Activated CD8-positive, alpha-beta memory T cell treated with anti-CD3 and anti-CD28 coated beads, Interleukin-2, amount 50 U/mL, for 24 hours (primary cell): Measurements from ENCODE around the gene IGLON5.
A peak's percentile ranks its signal among the peaks of the same experiment; 100 is the strongest.

Source experiments
- DNase-seq: peaks from one replicate; pipeline ENCODE4 v3.0.0-alpha.2; 2020; ENCODE audit errors: extremely low read depth

The IGLON5 gene

DNA sequence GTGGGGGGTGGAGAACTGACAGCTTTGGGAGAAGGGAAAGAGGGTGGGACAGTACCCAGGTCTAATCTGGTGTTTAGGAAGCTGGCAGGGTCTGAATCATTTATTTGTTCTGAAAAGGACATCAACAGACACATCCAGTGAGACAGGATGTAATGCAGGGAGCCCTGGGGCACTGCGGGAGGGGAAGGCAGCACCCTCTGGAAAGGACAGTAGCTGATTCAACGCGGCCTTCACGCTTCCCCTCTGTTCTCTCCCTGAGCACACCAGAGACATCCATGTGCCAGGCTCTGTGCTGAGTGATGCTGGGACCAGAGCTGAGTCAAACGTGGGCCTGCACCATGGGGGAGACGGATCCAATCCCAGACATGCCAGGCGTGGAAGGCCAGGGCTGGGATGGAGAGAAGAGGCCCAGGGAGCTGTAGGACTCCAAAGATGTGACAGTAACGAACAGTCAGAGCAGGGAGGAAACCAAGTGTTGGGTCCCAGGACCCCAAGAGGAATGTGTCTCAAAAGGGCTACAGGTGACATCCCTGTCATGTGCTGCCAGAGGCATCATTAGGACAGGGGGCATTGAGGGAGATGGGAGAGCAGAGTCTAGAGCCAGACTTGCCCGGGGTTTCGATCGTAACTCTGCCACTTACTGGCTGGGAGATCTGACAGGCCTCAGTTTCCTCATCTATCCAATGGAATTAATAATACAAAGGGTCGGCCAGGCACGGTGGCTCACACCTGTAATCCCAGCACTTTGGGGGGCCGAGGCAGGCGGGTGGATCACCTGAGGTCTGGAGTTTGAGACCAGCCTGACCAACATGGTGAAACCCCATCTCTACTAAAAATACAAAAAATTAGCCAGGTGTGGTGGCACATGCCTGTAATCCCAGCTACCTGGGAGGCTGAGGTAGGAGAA lies 53.0 kb downstream of the IGLON5 start:
- DNase-seq, result no peak

DNA sequence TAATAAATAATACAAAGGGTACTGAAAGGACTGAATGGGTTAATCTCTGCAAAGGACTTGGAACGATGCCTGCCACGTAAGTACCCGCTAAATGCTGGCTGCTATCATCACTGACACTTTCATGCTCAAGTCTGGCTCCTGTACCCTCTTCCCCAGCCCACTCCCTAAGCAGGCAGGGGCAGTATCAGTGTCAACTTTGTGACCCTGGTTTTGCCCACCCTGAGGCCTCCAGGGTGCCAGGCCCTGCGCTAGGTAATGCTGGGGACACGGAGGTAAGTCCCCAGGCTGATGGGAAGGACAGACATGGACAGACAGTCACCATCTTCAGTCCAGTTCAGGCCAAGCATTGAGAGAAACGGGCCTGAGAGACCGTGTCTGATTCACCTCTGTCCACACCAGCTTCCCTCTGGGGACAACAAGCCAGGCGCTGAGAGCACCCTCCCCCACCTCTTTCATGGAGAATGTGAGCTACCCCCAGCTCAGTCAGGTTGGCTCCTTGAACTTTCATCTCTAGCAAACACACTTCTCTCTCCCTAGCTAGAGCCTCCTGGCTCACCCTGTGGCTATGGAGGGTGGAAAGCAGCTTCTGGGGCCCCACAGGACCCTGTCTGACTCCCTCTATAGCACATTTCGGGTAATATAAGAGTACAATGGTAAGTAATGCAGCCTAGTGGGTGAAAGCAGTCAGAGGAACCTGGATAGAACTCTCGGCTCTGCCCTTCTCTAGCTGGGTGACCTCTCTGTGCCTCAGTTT lies 53.9 kb downstream of the IGLON5 start:
- DNase-seq, result no peak

GRCh38 chr19:51365965-51366388 lies 54.5 kb downstream of the IGLON5 start, which contains the start of gene ETFB:
Gene ETFB (minus strand): TSS chr19:51366388. CDS start chr19:51366326, 62 bp downstream.
- DNase-seq, result no peak

GRCh38 chr19:51366389-51367254 lies 55.2 kb downstream of the IGLON5 start:
- DNase-seq, result peak; percentile 90

- no peak for DNase-seq
These were observed 55.8 kb downstream of the IGLON5 start for GRCh38 chr19:51367255-51367564.

GRCh38 chr19:51367565-51368365 lies 56.3 kb downstream of the IGLON5 start:
- DNase-seq, result peak; percentile 98

GRCh38 chr19:51368366-51369282 lies 57.2 kb downstream of the IGLON5 start, which contains the start of gene CLDND2:
Gene CLDND2 (minus strand): TSS chr19:51369003. CDS start chr19:51368577, 426 bp downstream.
- no peak for DNase-seq

DNA sequence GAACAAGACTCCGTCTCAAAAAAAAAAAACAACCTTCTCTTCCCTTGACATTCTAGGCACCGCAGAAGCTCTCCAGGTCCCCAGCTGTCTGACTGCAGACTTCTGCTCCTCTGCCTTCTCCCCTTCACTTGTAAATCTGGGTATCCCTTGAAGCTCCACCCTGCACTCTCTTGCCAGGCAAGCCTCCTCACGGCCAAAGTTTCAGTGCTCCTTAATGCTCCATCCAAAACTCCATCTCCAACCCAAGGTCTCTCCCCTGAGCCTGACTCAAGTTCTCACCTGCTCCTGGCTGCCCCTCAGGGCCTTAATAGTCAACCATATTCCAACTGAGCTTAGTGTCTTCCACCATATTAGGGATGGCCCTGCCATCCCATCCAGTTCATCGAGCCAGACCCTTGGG lies 58.8 kb downstream of the IGLON5 start:
- no peak for DNase-seq

GRCh38 chr19:51371186-51371690 lies 59.8 kb downstream of the IGLON5 start:
- no peak for DNase-seq

DNA sequence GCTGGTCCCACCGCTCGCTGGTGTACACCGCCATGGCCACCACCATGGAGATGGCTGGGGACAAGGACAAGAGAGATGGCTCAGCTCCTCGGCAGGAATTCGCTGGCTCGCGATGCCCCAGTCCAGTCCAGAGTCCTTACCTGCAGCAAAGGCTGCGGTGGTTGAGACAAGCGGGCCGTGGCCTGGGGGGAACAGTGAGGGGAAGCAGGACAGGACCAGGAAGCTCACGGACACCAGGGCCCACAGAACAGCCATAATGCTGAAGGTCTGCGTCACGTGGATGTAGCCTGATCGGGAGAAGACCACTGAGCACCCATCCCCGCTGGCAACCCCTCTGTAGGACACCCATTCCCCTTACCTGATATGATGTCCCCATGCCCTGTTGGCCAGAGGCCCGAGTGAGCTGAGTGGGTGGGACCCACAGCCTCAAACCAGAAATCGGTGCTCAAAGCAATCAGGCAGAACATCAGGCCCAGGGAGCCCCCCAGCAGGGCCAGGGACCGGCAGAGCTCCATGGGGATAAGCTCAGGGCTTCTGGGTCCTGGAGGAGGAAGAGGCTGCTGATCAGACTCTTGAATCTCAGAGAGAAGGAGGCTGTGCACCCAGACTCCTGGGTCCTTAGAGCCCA lies 60.7 kb downstream of the IGLON5 start:
- DNase-seq, result no peak

DNA sequence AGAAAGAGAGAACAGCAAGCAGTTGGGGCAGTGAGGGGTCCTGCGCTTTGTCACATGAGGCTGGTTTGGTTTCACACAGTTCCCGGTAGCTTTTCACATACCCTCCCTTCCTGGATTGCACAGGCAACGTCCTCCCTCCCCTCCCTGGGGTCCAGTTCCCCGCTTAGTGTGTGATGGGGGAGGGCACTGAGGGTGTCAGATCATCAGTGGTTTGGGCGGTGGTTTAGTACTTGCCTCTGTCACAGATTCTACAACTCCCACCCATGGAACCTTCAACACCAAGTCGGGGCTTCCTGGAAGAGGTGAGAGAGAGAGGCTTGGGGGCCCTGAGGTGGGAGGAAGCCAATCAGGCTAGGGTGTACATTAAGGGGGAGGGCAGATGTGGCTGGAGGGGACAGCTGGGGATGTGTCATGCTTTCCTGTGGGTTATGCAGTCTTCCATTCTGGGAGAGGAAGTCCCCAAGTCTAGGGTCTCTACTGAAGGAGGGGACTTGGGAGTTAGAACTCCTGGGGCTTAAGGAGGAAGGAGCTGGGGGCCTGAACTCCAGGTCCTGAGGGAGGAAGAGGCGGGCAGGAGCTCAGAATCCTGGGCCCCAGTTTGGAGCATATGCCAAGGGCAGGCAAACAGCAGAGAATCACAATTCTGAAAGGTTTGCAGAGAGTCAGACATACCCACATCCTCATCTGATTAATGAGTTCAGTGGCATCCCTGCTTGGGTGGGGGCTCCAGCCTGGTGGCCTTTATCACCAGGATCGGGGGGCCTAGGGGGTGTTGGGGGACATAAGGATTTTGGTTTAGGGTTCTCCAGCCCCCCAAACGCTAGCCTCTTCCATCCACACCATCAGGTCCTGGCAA lies 61.4 kb downstream of the IGLON5 start, which contains the start of gene NKG7:
Gene NKG7 (minus strand): TSS at position 6 of the 856 bp plus-strand sequence. CDS start 119 bp downstream, outside the sequence.
- DNase-seq, result peak; percentile 80

DNA sequence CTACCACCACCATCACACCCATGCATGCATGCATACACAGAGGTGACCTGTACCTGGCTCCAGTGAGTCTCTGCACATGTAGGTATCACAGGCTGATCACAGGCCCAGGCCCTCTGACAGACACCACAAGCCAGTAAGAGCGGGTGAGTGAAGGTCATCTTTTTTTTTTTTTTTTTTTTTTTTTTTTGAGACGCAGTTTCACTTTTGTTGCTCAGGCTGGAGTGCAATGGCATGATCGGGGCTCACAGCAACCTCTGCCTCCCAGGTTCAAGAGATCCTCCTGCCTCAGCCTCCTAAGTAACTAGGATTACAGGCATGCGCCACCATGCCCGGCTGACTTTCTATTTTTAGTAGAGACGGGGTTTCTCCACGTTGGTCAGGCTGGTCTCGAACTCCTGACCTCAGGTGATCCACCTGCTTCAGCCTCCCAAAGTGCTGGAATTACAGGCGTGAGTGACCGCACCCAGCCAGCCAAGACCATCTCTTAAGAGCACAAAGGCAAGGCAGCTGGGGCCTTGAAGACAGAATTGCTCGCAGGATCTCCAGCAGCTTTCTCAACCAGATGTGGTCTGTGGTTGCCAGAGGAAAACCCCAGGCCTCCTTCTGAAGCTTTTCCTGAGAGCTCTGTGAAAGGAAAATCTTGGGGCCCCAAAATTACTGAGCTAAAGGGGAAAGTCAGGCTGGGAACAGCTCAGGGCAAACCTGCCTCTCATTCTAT lies 64.2 kb downstream of the IGLON5 start:
- DNase-seq, result no peak

- no peak for DNase-seq
These were observed 66.0 kb downstream of the IGLON5 start for GRCh38 chr19:51377422-51377821.

DNA sequence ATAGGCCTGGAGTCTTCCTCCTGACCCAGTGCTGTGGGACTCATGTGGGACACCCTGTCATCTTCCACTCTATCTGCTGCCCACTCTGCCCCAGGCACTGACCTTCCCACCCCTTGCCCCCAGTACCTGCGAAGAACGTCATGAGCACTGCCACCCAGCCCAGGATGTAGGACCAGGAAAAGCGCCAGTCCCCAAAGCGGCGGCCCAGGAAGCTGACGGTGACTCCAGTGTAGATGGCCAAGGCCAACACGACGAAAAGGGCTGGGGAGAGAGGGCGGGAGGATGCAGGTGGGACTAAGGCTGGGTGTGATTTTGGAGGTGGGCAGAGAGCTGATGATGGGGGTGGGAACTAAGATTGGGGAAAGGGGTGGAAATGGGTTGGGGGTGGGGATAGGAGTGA lies 68.9 kb downstream of the IGLON5 start:
- no peak for DNase-seq
